ENCODE data around the gene ANKMY2. TPM values are rescaled to one million over a fixed set of nuclear protein-coding genes. Genes with fewer than 3 reads are reported as not detected.
"Not testable (repeated sequence)": the region's sequence is repeated elsewhere in the genome, so short reads cannot be mapped to it uniquely, and the experiment has no call there.

Gene ANKMY2
- total and polyA plus RNA-seq, 10 donors, result 4.6 to 19.9 (median 11.4) TPM

GRCh38 chr7:16691241-16691640 is 45.7 kb upstream of the ANKMY2 start:
- DNase-seq, result no peak
- Histone ChIP-seq H3K4me1 (no peaks in the 10 kb centered on the region), H3K27me3 (replicated peaks in 1 of 7) (no peaks in the 10 kb centered on the region), H3K9me3 (no peaks in the 10 kb centered on the region), H3K27ac (no peak overlapping the region), H3K4me3 (no peak overlapping the region), H3K36me3 (peaks cover 0 to 84% (median 33%) of the 10 kb centered on the region in 6 donors)
- TF ChIP-seq POLR2A (IDR thresholded peaks at IDR 0.05) (no peak), CTCF (IDR thresholded peaks at IDR 0.05 in 8 of 11, conservative IDR thresholded peaks at IDR 0.05 in 3 of 11) (no peak), POLR2AphosphoS5 (IDR thresholded peaks at IDR 0.05) (no peak)
- intact Hi-C loops (cut with DNase I; ENCODE audit: low total_unique reads), result loop anchor here (10.0 kb wide), 1 partner anchor 224 kb away; no protein-coding TSS in a partner anchor
- 88 to 94% (median 92%) methylated on average over 4 of the region's 4 CpGs for WGBS, 5 donors

- TF ChIP-seq POLR2A (IDR thresholded peaks at IDR 0.05), result no peak
- TF ChIP-seq CTCF (IDR thresholded peaks at IDR 0.05 in 8 of 11, conservative IDR thresholded peaks at IDR 0.05 in 3 of 11), result no peak
- TF ChIP-seq POLR2AphosphoS5 (IDR thresholded peaks at IDR 0.05), result no peak
- Histone ChIP-seq H3K4me3 (no peak overlapping the region), H3K4me1 (peaks cover 0 to 8% (median 0%) of the 10 kb centered on the region in 6 donors), H3K9me3 (no peaks in the 10 kb centered on the region), H3K36me3 (peaks cover 0 to 78% (median 24%) of the 10 kb centered on the region in 6 donors), H3K27ac (no peak overlapping the region), H3K27me3 (replicated peaks in 1 of 7) (no peaks in the 10 kb centered on the region)
- intact Hi-C loops (cut with DNase I; ENCODE audit: low total_unique reads), result no loop called here
- 89 to 95% (median 92%) methylated on average over 2 of the region's 2 CpGs for WGBS, 5 donors
- DNase-seq, result no peak
Observed at GRCh38 chr7:16688249-16688648, 42.7 kb upstream of the ANKMY2 start.

GRCh38 chr7:16685535-16685934 is 40.0 kb upstream of the ANKMY2 start:
- H3K4me3 ChIP-seq, result no peak overlapping the region
- H3K27me3 ChIP-seq (replicated peaks in 1 of 7), result no peaks in the 10 kb centered on the region
- no peak for DNase-seq
- H3K4me1 ChIP-seq, result peaks cover 0 to 8% (median 0%) of the 10 kb centered on the region in 6 donors
- no peak overlapping the region for H3K27ac ChIP-seq
- intact Hi-C loops (cut with DNase I; ENCODE audit: low total_unique reads), result no loop called here
- H3K36me3 ChIP-seq, result peaks cover 0 to 78% (median 35%) of the 10 kb centered on the region in 6 donors
- WGBS, 5 donors, result 88 to 94% (median 93%) methylated on average over 2 of the region's 2 CpGs
- TF ChIP-seq POLR2A (IDR thresholded peaks at IDR 0.05), result no peak
- TF ChIP-seq POLR2AphosphoS5 (IDR thresholded peaks at IDR 0.05), result no peak
- H3K9me3 ChIP-seq, result no peaks in the 10 kb centered on the region

GRCh38 chr7:16684935-16685334 is 39.4 kb upstream of the ANKMY2 start:
- Histone ChIP-seq H3K4me3 (no peak overlapping the region), H3K4me1 (peaks cover 0 to 8% (median 0%) of the 10 kb centered on the region in 6 donors), H3K27ac (no peak overlapping the region), H3K27me3 (replicated peaks in 1 of 7) (no peaks in the 10 kb centered on the region), H3K36me3 (peaks cover 0 to 78% (median 31%) of the 10 kb centered on the region in 6 donors), H3K9me3 (no peaks in the 10 kb centered on the region)
- intact Hi-C loops (cut with DNase I; ENCODE audit: low total_unique reads), result no loop called here
- no peak for DNase-seq
- 49 to 57% (median 53%) methylated on average over 2 of the region's 2 CpGs for WGBS, 5 donors
- TF ChIP-seq POLR2AphosphoS5 (IDR thresholded peaks at IDR 0.05) (no peak), POLR2A (IDR thresholded peaks at IDR 0.05) (no peak), CTCF (IDR thresholded peaks at IDR 0.05 in 8 of 11, conservative IDR thresholded peaks at IDR 0.05 in 3 of 11) (no peak)

- peaks cover 0 to 100% (median 40%) of the 10 kb centered on the region in 6 donors for H3K36me3 ChIP-seq
- H3K9me3 ChIP-seq; H3K27ac ChIP-seq; H3K4me3 ChIP-seq; H3K4me1 ChIP-seq; DNase-seq; intact Hi-C loops (cut with DNase I; ENCODE audit: low total_unique reads); H3K27me3 ChIP-seq (replicated peaks in 1 of 7): not testable (repeated sequence)
- 89 to 96% (median 93%) methylated on average over 14 of the region's 14 CpGs for WGBS, 5 donors
Observed at GRCh38 chr7:16678645-16679566, 33.4 kb upstream of the ANKMY2 start.

All from spleen (tissue), 11 donors.